Thyroid gland (tissue), 4 donors: ENCODE measurements around the gene CAPN13.

Source experiments
- POLR2A ChIP-seq, 2 donors: fragments of 450-650 bp; IDR thresholded peaks; one replicate each; pipeline ENCODE4 v1.6.1; 2017; ENCODE audit warnings: antibody characterized with exemption in 2 of 2, mild to moderate bottlenecking in 2 of 2, moderate library complexity in 1 of 2
- TF ChIP-seq, protein P1 (sequence below), 6 experiments: fragments of 200-600 bp in 3 of 6; fragments of 450-650 bp in 3 of 6; sonication (generic) in 3 of 6; IDR thresholded peaks; one replicate each; pipeline ENCODE4 v1.5.1; 2016 to 2019; ENCODE audit warnings: antibody characterized with exemption in 6 of 6, mild to moderate bottlenecking in 2 of 6, inconsistent platforms in 1 of 6, moderate library complexity in 1 of 6

DNA sequence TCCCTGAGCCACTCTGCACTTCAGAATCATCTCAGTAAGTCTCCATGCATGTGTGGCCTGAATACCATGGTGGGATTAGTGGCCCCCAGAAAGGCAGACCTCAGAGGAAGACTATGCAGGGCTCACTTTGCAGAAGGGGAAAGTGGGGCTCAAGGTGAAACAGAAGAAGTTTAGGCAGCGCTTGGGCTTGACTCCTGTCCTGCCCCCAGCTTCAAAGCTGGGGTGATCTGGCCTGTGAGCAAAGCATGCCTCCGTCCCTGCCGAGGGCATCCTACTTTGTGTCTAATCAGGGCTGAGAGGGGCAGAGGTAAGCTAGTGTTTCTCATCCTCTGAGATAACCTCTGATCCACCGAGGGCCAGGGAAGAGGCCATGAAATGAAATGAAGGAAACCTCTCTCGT is 7.9 kb downstream of the CAPN13 start:
- TF ChIP-seq, protein P1, sequence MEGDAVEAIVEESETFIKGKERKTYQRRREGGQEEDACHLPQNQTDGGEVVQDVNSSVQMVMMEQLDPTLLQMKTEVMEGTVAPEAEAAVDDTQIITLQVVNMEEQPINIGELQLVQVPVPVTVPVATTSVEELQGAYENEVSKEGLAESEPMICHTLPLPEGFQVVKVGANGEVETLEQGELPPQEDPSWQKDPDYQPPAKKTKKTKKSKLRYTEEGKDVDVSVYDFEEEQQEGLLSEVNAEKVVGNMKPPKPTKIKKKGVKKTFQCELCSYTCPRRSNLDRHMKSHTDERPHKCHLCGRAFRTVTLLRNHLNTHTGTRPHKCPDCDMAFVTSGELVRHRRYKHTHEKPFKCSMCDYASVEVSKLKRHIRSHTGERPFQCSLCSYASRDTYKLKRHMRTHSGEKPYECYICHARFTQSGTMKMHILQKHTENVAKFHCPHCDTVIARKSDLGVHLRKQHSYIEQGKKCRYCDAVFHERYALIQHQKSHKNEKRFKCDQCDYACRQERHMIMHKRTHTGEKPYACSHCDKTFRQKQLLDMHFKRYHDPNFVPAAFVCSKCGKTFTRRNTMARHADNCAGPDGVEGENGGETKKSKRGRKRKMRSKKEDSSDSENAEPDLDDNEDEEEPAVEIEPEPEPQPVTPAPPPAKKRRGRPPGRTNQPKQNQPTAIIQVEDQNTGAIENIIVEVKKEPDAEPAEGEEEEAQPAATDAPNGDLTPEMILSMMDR (IDR thresholded peaks at IDR 0.05) = no peak
- TF ChIP-seq POLR2A (IDR thresholded peaks at IDR 0.05) = no peak
